GM19395 (cell line): ENCODE results near the gene SNAPC3.
"Not testable (repeated sequence)": the region's sequence is repeated elsewhere in the genome, so short reads cannot be mapped to it uniquely, and the experiment has no call there.

Experiments used
- ATAC-seq: cut with Tn5 transposase; IDR thresholded peaks from one replicate; pipeline ENCODE4 v1.9.1; 2021; ENCODE audit warnings: mild to moderate bottlenecking, moderate library complexity; ENCODE audit not compliant: unreplicated experiment

The SNAPC3 gene

DNA sequence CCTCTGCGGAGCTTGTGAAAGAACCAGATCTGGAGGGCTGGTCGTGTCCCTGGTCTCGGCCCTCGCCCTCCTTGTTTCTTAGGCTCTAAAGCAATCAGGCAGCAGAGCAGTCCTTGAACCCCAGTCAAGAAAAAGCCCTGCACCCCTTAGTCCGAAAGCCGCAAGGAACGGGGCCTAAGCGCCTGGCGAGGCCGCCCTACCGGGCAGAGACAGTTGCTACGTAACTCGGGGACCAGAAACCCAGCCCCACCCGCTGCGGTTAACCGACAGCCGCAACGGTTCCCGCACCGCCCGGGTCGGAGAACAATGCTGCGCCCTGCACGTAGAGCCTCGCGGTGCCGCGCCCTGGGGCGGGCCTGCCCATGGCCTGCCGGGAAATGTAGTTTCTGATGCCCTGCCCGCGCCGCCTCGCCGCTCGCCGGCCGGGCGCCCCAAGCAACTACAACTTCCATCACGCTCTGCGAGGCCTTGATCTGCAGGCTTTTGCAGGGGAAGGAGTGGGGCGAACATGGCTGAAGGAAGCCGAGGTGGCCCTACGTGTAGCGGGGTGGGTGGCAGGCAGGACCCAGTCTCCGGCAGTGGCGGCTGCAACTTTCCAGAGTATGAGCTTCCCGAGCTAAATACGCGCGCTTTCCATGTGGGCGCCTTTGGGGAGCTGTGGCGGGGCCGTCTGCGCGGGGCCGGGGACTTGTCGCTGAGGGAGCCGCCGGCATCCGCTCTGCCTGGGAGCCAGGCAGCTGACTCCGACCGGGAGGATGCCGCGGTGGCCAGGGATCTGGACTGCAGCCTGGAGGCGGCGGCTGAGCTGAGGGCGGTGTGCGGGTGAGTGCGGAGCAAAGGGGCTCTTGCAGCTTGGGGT lies at the start of gene SNAPC3:
TSS of gene SNAPC3 (plus strand) at position 505 of the 859 bp plus-strand sequence. CDS start at position 509, 4 bp downstream.
- peak; percentile 94 for ATAC-seq

DNA sequence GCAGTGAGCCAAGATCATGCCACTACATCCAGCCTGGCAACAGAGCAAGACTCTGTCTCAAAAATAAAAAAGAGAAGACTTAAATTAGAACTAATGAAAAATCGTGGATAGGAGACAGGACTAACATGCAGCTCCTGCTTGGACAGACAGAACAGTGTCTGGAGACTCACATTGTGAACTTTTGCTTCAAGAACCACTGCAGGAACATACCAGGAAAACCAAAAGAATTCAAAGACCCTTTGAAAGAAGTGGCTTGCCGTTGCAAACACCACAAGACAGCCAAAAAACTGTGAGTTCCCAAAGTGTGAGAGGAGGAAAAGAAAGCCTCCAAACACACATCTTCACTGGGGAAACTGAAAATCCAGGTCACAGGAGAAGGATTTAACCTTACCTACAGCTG lies 48.8 kb upstream of the SNAPC3 start:
- ATAC-seq = no peak

DNA sequence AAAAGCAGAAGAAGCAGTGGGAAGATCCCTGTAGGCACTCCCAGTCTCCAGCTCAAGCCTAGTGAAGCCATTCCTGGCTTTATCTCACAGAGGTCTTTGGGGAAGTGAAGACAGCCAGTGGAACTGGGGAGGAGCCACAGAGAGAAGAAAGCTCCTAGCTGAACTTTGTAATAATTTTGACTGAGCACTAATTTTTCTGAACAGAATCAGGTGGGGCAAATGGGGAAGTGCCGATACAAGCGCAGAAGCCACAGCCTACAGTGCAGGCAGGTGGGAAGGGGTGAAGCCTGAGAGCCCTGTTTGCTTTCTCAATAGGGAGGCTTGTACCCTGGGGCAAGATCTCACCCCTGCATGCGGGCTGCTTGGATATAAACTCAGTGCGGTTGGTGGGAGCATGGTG lies 48.4 kb upstream of the SNAPC3 start:
- no peak for ATAC-seq

DNA sequence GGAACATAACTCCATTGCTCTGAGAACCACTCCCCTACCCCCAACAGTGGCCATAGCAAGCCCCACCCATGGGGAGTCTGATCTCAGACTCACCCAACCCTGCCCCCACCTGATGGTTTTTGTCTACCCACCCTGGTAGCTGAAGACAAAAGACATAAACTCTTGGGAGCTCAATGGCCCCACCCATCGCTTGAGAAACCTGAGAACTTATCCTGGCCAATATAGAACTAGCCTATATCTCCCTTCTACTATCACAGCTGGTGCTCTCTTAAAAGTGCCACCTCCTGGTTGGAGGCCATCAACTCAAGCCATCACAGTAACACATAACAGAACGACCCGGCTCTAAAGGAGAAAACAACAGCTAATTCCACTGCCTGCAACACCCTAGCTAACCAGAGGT lies 47.9 kb upstream of the SNAPC3 start:
- no peak for ATAC-seq

DNA sequence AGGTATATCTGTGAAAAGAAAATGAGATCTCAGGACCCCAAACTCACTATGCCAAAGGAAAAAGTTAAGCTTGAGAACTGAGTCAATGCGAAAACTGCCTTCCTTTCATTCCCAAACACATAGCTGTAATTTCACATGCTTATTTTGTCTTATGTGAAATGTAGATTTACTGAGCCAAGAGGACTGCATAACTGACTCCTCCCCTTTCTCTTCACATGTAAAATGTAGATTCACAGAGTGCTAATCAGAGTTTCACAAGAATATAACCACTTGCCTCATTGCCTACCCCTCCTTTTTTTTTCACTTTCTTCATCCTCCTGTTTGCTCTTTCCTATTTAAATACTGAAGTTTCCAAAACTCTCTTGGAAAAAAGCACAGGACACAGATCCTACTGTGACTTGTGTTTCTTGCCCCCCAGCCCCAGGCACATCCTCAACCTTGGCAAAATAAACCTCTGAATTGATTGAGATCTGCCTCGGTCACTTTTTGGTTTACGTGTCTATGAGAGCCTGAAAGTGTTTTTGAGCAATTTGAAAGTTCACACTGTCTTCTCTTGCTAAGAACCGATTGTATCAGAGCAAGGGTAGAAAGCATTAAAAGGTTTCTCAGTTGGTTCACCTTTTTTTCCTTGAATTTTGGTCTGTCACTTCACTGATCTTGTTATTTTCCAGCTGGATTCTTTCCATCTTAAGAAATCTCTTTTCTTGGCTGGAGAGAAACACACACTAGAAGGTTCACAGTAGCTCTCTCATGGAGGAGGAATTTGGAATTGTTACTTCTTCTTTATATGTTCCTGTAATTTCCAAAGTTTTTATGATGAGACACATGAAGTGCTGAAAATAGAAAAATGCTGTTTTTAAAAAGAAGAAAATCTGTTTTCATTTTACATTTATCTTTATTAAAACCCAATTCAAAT lies 44.8 kb upstream of the SNAPC3 start:
- no peak for ATAC-seq

DNA sequence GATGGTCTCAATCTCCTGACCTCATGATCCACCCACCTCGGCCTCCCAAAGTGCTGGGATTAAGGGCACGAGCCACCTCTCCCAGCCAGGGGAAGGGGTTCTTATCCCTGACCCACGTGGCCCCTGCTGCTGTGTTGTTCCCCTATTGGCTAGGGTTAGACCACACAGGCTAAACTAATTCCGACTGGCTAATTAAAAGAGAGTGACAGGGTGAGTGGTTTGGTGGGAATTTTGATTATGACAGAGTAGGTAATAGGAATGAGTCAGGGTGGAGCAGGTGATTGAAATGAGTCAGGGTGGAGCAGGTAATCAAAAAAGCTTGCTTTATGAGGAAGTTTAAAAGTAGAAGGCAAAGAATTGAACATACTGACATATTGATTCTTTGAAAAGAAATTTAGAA lies 43.4 kb upstream of the SNAPC3 start:
- not testable (repeated sequence) for ATAC-seq

DNA sequence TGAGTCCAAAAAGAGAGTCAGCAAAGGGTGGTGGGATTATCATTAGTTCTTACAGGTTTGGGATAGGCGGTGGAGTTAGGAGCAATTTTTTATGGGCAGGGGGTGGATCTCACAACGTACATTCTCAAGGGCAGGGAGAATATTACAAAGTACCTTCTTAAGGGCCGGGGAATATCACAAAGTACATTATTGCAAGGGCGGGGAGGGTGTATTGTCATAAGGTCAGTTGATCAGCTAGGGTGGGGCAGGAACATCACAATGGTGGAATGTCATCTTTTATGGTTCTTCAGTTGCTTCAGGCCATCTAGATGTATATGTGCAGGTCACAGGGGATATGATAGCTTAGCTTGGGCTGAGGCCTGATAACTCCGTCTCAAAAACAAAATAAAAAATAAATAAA lies 42.8 kb upstream of the SNAPC3 start:
- not testable (repeated sequence) for ATAC-seq

DNA sequence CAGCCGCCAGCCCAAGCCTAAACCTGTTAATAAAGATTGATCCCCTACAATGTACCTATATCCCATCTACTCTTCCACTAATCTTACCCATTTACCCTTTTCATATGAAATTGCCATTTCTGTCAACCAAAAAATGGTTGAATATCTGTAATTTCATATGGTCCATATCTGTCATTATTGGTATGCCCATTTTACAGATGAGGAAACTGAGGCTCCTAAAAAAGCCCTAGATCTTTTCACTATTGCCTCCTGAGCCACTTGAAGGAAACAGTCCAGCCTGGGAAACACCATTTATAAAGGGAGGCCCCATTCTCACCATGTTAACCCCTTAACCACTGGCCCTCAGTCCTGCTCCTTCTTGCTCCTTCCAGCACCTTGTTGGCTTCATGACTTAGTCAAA lies 41.2 kb upstream of the SNAPC3 start:
- no peak for ATAC-seq

DNA sequence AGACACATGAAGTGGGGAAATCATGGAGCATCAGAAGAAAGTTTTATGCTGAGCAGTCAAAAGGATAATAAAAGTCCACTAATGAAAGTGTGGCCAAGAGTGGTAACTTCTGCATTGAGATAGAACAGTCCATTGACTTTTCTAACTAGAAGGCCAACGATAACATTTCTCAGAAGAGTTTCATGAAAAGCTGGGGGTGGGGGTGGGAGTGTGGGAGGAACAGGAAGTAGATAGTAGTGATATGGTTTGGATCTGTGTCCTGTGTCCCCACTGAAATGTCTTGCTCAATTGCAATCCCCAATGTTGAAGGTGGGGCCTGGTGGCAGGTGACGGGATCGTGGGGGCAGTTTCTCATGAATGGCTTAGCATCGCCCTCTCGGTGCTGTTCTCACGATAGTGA lies 36.2 kb upstream of the SNAPC3 start:
- ATAC-seq = no peak

DNA sequence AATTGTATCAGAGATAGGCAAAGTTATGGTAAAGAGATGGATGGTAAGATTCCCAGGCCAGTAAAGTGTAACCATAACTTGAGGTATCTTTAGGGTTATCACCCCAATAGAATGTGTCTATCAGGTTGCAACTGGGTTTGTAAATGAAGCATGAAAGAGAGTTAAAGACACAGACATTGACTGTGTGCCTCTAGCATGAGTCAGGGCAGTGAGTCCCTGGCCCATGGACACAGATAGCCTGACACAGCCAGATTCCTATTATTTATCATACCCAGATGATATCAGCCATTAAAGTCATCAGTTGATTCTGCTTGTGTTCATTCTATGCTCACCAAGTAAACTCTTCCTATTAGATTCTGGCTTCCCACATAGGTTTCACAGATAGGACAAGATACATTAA lies 33.5 kb upstream of the SNAPC3 start:
- no peak for ATAC-seq

DNA sequence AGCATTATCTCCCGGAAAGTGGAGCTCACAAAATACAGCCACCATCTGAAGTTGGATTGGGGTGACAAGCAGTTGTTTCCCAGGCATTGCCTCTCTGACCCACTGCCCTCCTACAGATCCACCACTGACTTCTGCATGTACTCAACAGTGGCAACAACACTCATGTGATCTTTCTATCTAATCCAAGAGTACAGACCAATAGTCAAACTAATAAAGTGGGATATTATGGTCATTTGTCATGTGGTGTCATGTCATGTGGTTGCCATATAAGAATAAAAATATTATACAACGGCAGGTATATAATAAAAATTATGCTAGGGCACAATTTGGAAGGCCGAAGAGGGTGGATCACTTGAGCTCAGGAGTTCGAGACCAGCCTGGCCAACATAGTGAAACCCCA lies 33.0 kb upstream of the SNAPC3 start:
- ATAC-seq = no peak

DNA sequence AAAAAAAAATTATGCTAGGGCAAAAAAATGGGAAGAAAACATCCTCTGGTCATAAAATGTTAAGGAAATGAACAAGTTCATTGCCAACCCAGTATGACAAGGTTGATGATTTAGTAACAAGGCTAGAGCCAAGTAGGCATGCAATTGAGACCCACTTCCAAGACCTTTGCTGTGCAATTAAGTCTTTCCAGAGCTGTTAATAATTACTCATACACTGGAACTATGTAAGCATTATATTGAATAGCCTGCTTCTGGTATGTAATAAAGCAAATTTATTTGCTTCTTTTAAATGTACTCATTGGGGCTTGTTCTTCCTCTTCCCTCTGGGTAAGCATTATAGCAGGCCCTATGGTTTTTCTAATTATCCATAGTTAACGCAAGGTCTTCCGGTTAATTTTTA lies 32.5 kb upstream of the SNAPC3 start:
- ATAC-seq = no peak

DNA sequence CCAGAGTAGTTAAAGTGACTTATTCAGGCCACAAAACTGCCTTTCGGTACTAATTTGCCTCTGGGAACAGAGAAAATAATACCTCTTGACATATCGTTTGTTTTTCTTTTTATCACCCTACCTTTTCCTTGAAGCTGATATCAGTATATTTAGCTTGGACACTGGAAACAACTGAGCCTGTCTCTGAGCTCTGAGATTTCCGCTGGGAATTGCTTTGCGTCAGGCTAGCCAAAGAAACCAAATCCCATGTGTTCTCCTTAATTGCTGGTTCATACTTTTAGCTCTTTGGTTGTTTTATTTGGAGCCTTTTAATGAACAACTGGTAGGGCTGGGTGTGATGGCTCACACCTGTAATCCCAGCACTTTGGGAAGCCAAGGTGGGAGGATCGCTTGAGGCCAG lies 30.3 kb upstream of the SNAPC3 start:
- ATAC-seq = no peak

DNA sequence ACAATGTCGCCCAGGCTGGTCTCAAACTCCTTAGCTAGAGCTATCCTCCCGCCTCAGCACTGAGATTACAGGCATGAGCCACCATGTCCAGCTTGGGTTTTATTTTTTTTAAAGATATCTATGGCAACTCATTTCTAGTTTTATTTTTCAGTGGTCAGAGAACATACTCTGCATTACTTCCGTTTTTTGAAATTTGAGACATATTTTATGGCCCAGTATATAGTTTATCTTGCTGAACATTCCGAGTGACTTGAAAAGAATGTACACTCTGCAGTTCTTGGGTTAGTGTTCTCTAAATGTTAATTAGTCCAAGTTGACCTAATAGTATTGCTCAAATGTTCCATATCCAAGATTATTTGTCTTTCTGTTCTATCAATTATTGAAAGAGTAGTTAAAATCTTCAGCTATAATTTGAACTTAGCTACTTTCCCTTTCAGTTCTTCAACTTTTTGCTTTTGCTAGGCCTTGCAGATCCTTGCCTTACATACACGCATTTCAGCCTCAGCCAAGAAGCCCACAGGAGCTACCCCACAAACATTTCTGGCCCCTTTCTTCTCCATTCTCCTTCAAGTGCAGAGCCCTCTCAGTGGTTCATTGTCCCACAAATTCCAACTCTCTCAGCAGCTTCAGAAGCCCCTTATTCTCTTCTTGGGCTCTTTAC lies 22.3 kb upstream of the SNAPC3 start:
- ATAC-seq = no peak

DNA sequence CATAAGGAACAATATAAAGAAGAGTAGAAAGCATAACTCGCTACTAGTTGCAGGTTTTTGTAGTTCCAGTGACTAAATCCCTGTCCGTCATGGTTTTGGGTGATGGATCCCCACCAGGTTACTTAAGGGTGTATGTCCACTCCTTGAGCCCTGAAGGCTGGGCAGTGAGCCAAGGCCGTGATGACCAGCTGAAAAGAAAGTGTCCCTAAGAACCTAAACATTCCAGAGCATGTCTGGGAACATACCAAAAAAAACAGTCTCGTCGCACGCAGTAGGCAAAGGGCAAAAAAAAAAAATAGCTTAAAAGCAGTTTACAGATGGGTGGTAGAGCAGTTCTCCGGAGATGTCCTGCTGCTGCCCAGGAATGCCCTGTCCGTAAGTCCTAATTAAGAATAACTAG lies 21.4 kb upstream of the SNAPC3 start:
- ATAC-seq = no peak

DNA sequence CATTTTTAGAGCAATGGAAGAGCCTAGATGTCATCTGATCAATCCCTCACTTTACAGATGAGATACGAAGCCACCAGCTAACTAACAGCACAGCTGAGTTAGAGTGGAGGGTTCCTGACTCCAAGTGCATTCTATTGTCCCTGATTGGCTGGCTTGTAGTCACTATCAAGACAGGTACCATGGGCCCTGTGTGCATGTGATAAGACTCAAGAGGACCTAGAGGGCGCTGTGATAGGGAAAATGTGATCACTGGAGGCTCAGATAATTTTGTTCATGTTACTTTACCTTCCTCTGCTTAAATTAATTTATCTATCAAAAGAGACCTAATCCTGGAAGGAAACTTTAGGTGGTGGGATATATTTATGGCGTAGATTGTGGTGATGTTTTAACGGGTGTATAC lies 19.5 kb upstream of the SNAPC3 start:
- no peak for ATAC-seq

DNA sequence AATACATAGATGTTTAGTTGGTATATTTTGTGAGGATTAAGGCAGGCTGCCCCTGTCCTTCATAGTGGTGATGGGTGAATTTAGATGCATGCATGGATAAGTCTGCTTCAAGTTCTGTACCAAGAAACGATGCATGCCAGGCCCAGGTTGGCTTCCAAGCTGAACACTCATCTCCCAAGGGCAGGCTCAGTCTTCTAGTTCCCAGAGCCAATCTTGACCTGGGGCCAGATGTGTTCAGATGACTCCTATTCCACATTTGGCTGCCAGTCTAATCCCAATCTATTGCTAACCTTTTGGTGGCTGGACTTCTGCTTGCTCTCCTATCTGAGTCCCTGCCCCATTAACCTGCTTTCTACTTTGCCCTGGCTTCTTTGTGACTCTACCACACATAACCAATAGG lies 18.5 kb upstream of the SNAPC3 start:
- no peak for ATAC-seq

DNA sequence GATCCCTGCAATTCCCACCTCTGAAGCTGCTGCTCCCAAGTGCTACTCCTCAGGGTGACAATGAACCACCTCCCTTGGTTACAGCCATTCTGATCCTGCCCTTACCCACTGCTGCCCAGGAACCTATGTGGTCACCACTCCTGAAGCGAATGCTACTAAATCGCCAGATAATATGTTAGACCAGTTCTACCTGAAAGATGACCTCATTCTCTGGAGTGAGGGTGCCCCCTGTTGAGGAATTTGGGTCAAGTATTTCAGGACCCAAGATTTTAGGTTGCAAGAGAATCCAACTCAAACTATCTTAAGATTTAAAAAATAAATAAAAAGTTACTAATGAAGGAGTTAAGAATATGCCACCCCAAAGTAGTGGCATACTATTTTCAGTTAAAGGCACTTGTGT lies 5.8 kb upstream of the SNAPC3 start:
- ATAC-seq = no peak

DNA sequence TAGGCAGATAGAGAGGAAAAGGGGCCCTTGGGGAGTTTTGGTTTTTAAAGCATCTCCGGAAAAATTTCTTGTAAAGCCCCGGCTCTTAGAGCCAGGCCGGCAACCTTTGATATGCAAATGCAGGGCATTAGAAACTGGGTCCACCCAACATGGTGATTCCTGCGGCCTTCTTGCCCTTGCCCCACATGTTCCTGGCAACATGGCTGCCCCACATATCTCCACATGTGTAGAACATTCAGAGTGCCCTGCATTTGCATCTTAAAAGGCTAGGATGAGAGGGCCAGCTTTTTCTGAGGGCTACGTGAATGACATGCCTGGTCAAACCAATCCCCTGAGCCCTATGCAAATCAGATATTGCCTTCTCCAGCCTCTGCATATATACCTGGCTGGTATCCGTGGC lies 5.0 kb upstream of the SNAPC3 start:
- ATAC-seq = no peak

DNA sequence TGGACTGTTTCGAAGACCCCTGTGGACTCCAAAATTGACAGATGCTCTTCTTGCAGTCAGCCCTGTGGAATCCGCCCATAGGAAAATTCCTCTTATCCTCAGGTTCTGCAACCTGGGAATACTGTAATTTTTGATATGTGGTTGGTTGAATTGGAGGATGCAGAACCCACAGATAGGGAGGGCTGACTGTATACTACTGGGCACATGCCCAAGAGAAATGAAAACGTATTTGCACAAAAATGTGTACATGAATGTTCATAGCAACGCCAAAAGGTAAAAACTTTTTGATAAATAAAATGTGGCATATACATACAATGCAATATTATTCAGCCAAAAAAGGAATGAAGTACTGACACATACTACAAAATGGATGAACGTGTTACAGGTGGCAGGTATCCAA lies 1.9 kb upstream of the SNAPC3 start:
- no peak for ATAC-seq

DNA sequence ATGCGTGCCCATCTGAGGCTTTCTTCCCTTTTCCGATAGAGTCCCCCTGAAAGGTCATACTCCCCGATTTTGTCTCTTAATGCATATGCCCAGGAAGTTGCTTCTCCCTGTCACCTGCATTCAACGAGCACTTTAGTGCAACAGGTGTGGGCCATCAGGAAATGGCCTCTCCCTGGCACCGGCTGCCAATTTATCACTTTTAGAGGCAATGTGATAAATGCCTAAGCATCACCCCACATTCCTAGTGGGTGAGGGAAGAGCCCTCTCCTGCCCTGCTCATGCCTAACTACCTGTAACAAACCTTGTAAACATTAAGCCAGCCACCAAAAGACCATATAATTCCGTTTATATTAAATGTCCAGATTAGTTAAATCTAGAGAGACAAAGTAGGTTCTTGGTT lies 1.1 kb upstream of the SNAPC3 start:
- no peak for ATAC-seq

DNA sequence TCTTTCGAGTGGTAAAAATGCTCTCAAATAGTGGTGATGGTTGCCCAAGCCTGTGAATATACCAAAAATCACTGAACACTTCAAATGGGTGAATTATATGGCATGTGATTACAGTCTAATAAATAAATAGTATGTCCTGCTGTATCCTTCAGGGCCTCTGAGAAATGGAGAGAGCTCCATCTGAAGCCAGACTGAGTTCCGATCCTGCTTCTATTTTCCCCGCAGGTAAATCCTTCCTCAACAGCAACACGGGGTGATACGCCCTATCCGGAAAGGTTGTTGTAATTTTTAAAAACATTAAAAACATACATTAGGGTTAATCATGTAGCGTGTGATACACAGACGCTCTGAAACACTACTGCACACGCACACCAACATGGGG lies 695 bp upstream of the SNAPC3 start:
- no peak for ATAC-seq
